Coronary artery (tissue), 2 donors: ENCODE results near the gene PRDM15.

ENCODE experiments used
- DNase-seq: peaks from one replicate; pipeline ENCODE4 v3.0.0-alpha.2; 2017; ENCODE audit warnings: low spot score
- H3K27ac ChIP-seq, 2 donors: fragments of 200-600 bp; sonication (generic); one replicate each; pipeline ENCODE4 v1.5.1; 2016 to 2019
- H3K4me3 ChIP-seq: fragments of 200-600 bp; sonication (generic); 2 replicates; pipeline ENCODE4 v1.5.1; 2016; ENCODE audit warnings: mild to moderate bottlenecking, moderate library complexity
- TF ChIP-seq, protein P1 (sequence below): fragments of 200-600 bp; sonication (generic); IDR thresholded peaks from one replicate; pipeline ENCODE4 v1.5.1; 2019; ENCODE audit warnings: antibody characterized with exemption

The PRDM15 gene

DNA sequence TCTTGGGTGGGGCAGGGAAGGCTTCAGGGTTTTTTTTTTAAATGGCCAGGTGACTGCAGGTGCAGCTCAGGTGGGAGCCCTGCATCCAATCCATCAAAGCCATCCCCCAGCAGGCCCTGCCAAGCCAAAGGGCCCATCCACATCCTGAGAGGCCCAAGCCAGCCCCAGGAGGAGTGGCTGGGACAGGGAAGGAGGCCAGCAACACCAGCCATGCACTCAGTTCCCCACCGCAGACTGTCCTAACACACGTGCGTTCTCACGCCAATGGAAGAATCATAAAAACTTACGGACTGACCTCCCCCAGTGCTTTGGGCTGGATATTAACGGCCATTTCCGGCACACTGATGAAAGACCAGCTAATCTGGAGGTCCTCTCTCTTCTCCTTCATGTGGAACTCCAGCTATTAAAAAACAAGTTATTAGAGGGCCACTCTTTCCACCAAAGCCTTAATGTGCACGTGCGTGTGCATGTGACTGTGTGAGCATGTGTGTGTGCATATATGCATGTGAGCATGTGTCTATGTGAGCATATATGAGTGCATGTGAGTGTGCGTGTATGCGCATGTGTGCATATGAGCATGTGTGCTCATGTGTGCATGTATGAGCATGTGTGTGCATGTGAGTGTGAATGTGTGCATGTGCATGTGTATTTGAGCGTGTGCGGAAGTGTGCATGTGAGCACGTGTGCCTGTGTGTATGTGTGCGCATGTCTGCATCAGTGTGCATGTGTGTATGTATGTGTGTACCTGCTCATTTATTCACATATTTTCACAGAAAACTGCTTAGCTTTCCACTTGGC, 39.6 kb upstream of the PRDM15 start:
- H3K27ac ChIP-seq, result no peak overlapping the region
- no peak for DNase-seq
- TF ChIP-seq, protein P1, sequence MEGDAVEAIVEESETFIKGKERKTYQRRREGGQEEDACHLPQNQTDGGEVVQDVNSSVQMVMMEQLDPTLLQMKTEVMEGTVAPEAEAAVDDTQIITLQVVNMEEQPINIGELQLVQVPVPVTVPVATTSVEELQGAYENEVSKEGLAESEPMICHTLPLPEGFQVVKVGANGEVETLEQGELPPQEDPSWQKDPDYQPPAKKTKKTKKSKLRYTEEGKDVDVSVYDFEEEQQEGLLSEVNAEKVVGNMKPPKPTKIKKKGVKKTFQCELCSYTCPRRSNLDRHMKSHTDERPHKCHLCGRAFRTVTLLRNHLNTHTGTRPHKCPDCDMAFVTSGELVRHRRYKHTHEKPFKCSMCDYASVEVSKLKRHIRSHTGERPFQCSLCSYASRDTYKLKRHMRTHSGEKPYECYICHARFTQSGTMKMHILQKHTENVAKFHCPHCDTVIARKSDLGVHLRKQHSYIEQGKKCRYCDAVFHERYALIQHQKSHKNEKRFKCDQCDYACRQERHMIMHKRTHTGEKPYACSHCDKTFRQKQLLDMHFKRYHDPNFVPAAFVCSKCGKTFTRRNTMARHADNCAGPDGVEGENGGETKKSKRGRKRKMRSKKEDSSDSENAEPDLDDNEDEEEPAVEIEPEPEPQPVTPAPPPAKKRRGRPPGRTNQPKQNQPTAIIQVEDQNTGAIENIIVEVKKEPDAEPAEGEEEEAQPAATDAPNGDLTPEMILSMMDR, result no peak

GRCh38 chr21:41917531-41917930, 38.4 kb upstream of the PRDM15 start:
- no peak for DNase-seq
- TF ChIP-seq, protein P1, result no peak
- H3K4me3 ChIP-seq, result no peak overlapping the region
- H3K27ac ChIP-seq, result no peak overlapping the region

More for the DNA sequence above, 39.6 kb upstream of the PRDM15 start:
- no peak overlapping the region for H3K4me3 ChIP-seq

DNA sequence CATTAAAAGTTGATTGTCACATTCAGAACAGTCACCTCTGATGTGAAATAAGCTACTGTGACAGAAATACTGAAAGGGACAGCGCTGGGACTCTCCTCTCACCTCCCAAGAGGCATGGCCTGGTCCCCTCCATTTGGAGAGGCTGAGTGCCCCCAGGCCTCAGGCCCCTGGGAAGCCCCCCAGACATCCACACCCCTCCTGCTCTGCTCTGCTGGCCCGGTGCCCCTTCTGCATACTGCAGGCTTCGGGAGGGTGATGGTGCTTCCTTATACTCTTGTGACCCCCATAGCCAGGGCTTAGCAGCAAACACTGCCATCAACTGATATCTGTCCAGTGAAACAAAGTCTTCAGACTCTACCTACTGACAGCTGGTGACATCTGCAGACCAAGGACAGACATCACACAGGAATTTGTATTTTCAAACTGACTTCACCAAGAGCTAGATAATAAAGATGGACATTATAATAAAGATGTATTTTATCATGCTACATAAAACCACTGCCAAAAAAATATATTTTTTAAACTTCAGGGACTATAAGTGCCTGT, 37.8 kb upstream of the PRDM15 start:
- TF ChIP-seq, protein P1, result no peak
- Histone ChIP-seq H3K27ac (no peak overlapping the region), H3K4me3 (no peak overlapping the region)
- no peak for DNase-seq

DNA sequence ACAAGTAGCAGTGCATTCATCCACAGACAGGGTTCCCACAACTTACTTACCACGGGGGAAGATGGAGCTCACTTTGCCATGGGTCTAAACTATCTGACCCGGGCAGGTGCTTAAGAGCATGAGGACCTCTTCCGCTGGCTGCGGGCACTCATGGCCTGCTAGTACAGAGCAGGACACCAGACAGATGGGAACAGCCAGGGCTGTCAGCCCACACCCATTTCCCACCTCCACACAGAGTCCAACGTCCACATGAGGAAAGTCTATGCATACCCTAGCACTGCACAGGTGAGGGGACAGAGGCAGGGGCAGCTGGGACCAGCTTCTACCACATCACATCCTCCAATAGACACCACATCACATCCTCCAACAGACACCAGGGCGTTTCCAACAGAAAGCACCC, 35.8 kb upstream of the PRDM15 start:
- DNase-seq, result no peak
- Histone ChIP-seq H3K4me3 (no peak overlapping the region), H3K27ac (no peak overlapping the region)
- TF ChIP-seq, protein P1, result no peak

DNA sequence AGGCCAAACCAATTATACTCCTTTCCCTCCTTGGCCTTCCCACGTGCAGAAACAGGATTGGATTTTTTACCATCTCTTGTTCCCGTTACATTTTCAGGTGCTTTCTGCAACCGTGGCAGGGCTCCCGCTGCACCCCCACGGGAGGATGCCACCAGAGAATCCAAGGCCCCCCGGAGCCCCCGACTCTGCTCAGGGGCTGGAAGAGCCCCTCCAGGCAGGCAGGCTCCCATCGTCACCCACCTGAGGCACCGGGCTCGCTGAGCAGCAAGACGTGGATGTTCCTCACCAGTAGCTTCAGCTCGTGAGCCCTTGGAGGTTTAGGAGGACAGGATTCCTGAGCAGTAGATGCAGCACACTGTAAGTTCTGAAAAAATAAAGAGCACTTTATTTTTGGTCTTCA, 35.2 kb upstream of the PRDM15 start:
- no peak overlapping the region for H3K27ac ChIP-seq
- H3K4me3 ChIP-seq, result no peak overlapping the region
- no peak for DNase-seq
- TF ChIP-seq, protein P1, result no peak

- TF ChIP-seq, protein P1, result no peak
- Histone ChIP-seq H3K27ac (no peak overlapping the region), H3K4me3 (no peak overlapping the region)
- no peak for DNase-seq
Observed at GRCh38 chr21:41913230-41913629, 34.1 kb upstream of the PRDM15 start.

DNA sequence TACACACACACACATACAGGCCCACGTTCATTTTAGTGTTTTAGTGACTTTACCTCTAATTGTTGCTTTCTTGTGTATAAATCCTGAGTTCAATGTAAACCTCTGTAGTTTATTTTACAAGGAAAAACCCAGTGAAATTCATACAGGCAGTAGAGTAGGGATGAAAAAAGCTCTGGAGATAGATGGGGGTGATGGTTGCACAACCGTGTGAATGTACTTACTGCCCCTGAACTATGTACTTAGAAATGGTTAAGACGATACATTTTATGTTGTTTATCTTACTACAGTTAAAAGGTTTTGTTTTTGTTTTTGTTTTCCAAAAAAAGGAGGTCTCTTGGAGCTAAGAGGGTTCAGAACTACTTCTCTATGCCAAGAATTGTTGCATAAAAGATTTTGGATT, 29.7 kb upstream of the PRDM15 start:
- TF ChIP-seq, protein P1, result no peak
- no peak for DNase-seq
- H3K4me3 ChIP-seq, result no peak overlapping the region
- H3K27ac ChIP-seq, result no peak overlapping the region
